GM18511 (cell line): ENCODE results near the gene TPRA1.
"Not testable (repeated sequence)": the region's sequence is repeated elsewhere in the genome, so short reads cannot be mapped to it uniquely, and the experiment has no call there.

Source experiments
- ATAC-seq: cut with Tn5 transposase; IDR thresholded peaks from one replicate; pipeline ENCODE4 v1.9.1; 2021; ENCODE audit warnings: mild to moderate bottlenecking, moderate library complexity; ENCODE audit not compliant: unreplicated experiment

The TPRA1 gene

GRCh38 chr3:127539366-127540060 is 51.0 kb downstream of the TPRA1 start:
- no peak for ATAC-seq

- no peak for ATAC-seq
These were observed 52.0 kb downstream of the TPRA1 start for GRCh38 chr3:127538569-127538968.

- no peak for ATAC-seq
These were observed 53.4 kb downstream of the TPRA1 start for GRCh38 chr3:127536830-127537812.

- ATAC-seq: no peak
These were observed 54.4 kb downstream of the TPRA1 start for GRCh38 chr3:127535901-127536829.

- ATAC-seq: no peak
These were observed 55.3 kb downstream of the TPRA1 start for GRCh38 chr3:127535106-127535785.

- ATAC-seq: no peak
These were observed 56.0 kb downstream of the TPRA1 start for GRCh38 chr3:127534564-127534963.

GRCh38 chr3:127534161-127534451 is 56.4 kb downstream of the TPRA1 start:
- no peak for ATAC-seq

- ATAC-seq: no peak
These were observed 57.9 kb downstream of the TPRA1 start for GRCh38 chr3:127532561-127533203.

GRCh38 chr3:127531821-127532220 is 58.7 kb downstream of the TPRA1 start:
- ATAC-seq: no peak

GRCh38 chr3:127530863-127531262 is 59.7 kb downstream of the TPRA1 start:
- ATAC-seq: not testable (repeated sequence)

GRCh38 chr3:127529346-127530188 is 61.0 kb downstream of the TPRA1 start:
- no peak for ATAC-seq

GRCh38 chr3:127525373-127525772 is 65.2 kb downstream of the TPRA1 start:
- no peak for ATAC-seq

GRCh38 chr3:127524296-127524896 is 66.1 kb downstream of the TPRA1 start:
- ATAC-seq: no peak
